ENCODE data around the gene RAPGEF6. TPM values are rescaled to one million over a fixed set of nuclear protein-coding genes. Genes with fewer than 3 reads are reported as not detected.

The RAPGEF6 gene
- total RNA-seq, 1 experiment from 2014 or later: 25.0 TPM

GRCh38 chr5:131406975-131407638, 227.9 kb downstream of the RAPGEF6 start:
- H3K4me3 ChIP-seq (ENCODE audit: low read depth in 2 of 2, low read length in 2 of 2): no peak overlapping the region
- H3K9me3 ChIP-seq (ENCODE audit: control insufficient read depth, insufficient read depth, low read depth, low read length): no peaks in the 10 kb centered on the region
- ChIA-PET POLR2A (no interaction called here), CTCF (no interaction called here)
- intact Hi-C loops (cut with micrococcal nuclease; ENCODE audit: unreplicated experiment) (no loop called here), in situ Hi-C loops (cut with HindIII; ENCODE audit: low pct_unique_long_range_greater_than_20kb, low sequenced_read_pairs) (no loop called here)
- H3K27me3 ChIP-seq (ENCODE audit: control insufficient read depth, insufficient read depth, low read length): no peaks in the 10 kb centered on the region
- no peak overlapping the region for H3K27ac ChIP-seq (ENCODE audit: low read length)
- no TSS peak for BruUV-seq (replicated peaks)
- no peak for ATAC-seq
- no peaks in the 10 kb centered on the region for H3K4me1 ChIP-seq (ENCODE audit: control insufficient read depth, insufficient read depth, low read length)
- TF ChIP-seq REST (IDR thresholded peaks at IDR 0.05; ENCODE audit: insufficient read depth in 1 of 2, low read depth in 2 of 2, low read length in 1 of 2) (no peak), POLR2AphosphoS5 (IDR thresholded peaks at IDR 0.05; ENCODE audit: low read depth, low read length) (no peak), TCF7L2 (IDR thresholded peaks at IDR 0.05; ENCODE audit: low read depth, low read length) (no peak)
- H3K36me3 ChIP-seq (ENCODE audit: control insufficient read depth, insufficient read depth, low read length): no peaks in the 10 kb centered on the region
- no peak for DNase-seq (ENCODE audit: low read depth, low spot score)

- H3K4me1 ChIP-seq (ENCODE audit: control insufficient read depth, insufficient read depth, low read length): no peaks in the 10 kb centered on the region
- 0 out of 2 replicates have a peak, but pooled peaks have one; percentile 37 for ATAC-seq
- BruUV-seq (replicated peaks): no TSS peak
- H3K9me3 ChIP-seq (ENCODE audit: control insufficient read depth, insufficient read depth, low read depth, low read length): no peaks in the 10 kb centered on the region
- intact Hi-C loops (cut with micrococcal nuclease; ENCODE audit: unreplicated experiment): no loop called here
- no peak overlapping the region for H3K4me3 ChIP-seq (ENCODE audit: low read depth in 2 of 2, low read length in 2 of 2)
- DNase-seq (ENCODE audit: low read depth, low spot score): no peak
- ChIA-PET CTCF (no interaction called here), POLR2A (no interaction called here)
- H3K27me3 ChIP-seq (ENCODE audit: control insufficient read depth, insufficient read depth, low read length): no peaks in the 10 kb centered on the region
- TF ChIP-seq TCF7L2 (IDR thresholded peaks at IDR 0.05; ENCODE audit: low read depth, low read length) (no peak), REST (IDR thresholded peaks at IDR 0.05; ENCODE audit: insufficient read depth in 1 of 2, low read depth in 2 of 2, low read length in 1 of 2) (no peak), SIN3A (IDR thresholded peaks at IDR 0.05; ENCODE audit: borderline replicate concordance, insufficient read depth, low read depth, low read length) (no peak), POLR2AphosphoS5 (IDR thresholded peaks at IDR 0.05; ENCODE audit: low read depth, low read length) (no peak)
- TF ChIP-seq, protein P1, sequence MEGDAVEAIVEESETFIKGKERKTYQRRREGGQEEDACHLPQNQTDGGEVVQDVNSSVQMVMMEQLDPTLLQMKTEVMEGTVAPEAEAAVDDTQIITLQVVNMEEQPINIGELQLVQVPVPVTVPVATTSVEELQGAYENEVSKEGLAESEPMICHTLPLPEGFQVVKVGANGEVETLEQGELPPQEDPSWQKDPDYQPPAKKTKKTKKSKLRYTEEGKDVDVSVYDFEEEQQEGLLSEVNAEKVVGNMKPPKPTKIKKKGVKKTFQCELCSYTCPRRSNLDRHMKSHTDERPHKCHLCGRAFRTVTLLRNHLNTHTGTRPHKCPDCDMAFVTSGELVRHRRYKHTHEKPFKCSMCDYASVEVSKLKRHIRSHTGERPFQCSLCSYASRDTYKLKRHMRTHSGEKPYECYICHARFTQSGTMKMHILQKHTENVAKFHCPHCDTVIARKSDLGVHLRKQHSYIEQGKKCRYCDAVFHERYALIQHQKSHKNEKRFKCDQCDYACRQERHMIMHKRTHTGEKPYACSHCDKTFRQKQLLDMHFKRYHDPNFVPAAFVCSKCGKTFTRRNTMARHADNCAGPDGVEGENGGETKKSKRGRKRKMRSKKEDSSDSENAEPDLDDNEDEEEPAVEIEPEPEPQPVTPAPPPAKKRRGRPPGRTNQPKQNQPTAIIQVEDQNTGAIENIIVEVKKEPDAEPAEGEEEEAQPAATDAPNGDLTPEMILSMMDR (IDR thresholded peaks at IDR 0.05): no peak
- H3K27ac ChIP-seq (ENCODE audit: low read length): no peak overlapping the region
- in situ Hi-C loops (cut with HindIII; ENCODE audit: low pct_unique_long_range_greater_than_20kb, low sequenced_read_pairs): no loop called here
- no peaks in the 10 kb centered on the region for H3K36me3 ChIP-seq (ENCODE audit: control insufficient read depth, insufficient read depth, low read length)
Observed at GRCh38 chr5:131406076-131406475, 229.0 kb downstream of the RAPGEF6 start.
